ENCODE measurements around the gene REG3G.

REG3G gene

GRCh38 chr2:78980152-78980465 lies 45.4 kb upstream of the REG3G start:
- TF ChIP-seq POLR2AphosphoS5 (IDR thresholded peaks at IDR 0.05; ENCODE audit: low read depth, low read length) (no peak), TAF1 (IDR thresholded peaks at IDR 0.05; ENCODE audit: borderline replicate concordance, insufficient read depth, low read length) (no peak)

- TF ChIP-seq TAF1 (IDR thresholded peaks at IDR 0.05; ENCODE audit: borderline replicate concordance, insufficient read depth, low read length), result no peak
- no peak for TF ChIP-seq POLR2AphosphoS5 (IDR thresholded peaks at IDR 0.05; ENCODE audit: low read depth, low read length)
- TF ChIP-seq REST (IDR thresholded peaks at IDR 0.05; ENCODE audit: insufficient read depth in 1 of 2, low read depth in 2 of 2, low read length in 2 of 2), result no peak
- no peak for TF ChIP-seq FOXP2 (optimal IDR thresholded peaks at IDR 0.05; ENCODE audit: borderline replicate concordance, extremely low read depth, extremely low read length, insufficient read depth)
- no peak for TF ChIP-seq SIN3A (IDR thresholded peaks at IDR 0.05; ENCODE audit: borderline replicate concordance, insufficient read depth, low read length)
These were observed 44.6 kb upstream of the REG3G start for GRCh38 chr2:78980871-78981270.

- TF ChIP-seq POLR2AphosphoS5 (IDR thresholded peaks at IDR 0.05; ENCODE audit: low read depth, low read length), result no peak
- no peak for TF ChIP-seq TAF1 (IDR thresholded peaks at IDR 0.05; ENCODE audit: borderline replicate concordance, insufficient read depth, low read length)
- TF ChIP-seq FOXP2 (optimal IDR thresholded peaks at IDR 0.05; ENCODE audit: borderline replicate concordance, extremely low read depth, extremely low read length, insufficient read depth), result no peak
- no peak for TF ChIP-seq SIN3A (IDR thresholded peaks at IDR 0.05; ENCODE audit: borderline replicate concordance, insufficient read depth, low read length)
- no peak for TF ChIP-seq REST (IDR thresholded peaks at IDR 0.05; ENCODE audit: insufficient read depth in 1 of 2, low read depth in 2 of 2, low read length in 2 of 2)
These were observed 42.7 kb upstream of the REG3G start for GRCh38 chr2:78982638-78983330.

- TF ChIP-seq REST (IDR thresholded peaks at IDR 0.05; ENCODE audit: insufficient read depth in 1 of 2, low read depth in 2 of 2, low read length in 2 of 2) (no peak), TAF1 (IDR thresholded peaks at IDR 0.05; ENCODE audit: borderline replicate concordance, insufficient read depth, low read length) (no peak), FOXP2 (optimal IDR thresholded peaks at IDR 0.05; ENCODE audit: borderline replicate concordance, extremely low read depth, extremely low read length, insufficient read depth) (no peak), POLR2AphosphoS5 (IDR thresholded peaks at IDR 0.05; ENCODE audit: low read depth, low read length) (no peak), SIN3A (IDR thresholded peaks at IDR 0.05; ENCODE audit: borderline replicate concordance, insufficient read depth, low read length) (no peak)
These were observed 41.1 kb upstream of the REG3G start for GRCh38 chr2:78984386-78984785.

GRCh38 chr2:78985558-78985957 lies 39.9 kb upstream of the REG3G start:
- TF ChIP-seq TAF1 (IDR thresholded peaks at IDR 0.05; ENCODE audit: borderline replicate concordance, insufficient read depth, low read length) (no peak), SIN3A (IDR thresholded peaks at IDR 0.05; ENCODE audit: borderline replicate concordance, insufficient read depth, low read length) (no peak), REST (IDR thresholded peaks at IDR 0.05; ENCODE audit: insufficient read depth in 1 of 2, low read depth in 2 of 2, low read length in 2 of 2) (no peak), FOXP2 (optimal IDR thresholded peaks at IDR 0.05; ENCODE audit: borderline replicate concordance, extremely low read depth, extremely low read length, insufficient read depth) (no peak)

All from PFSK-1 (cell line).